CD14-positive monocyte (primary cell): ENCODE data around the gene BMS1. TPM values are rescaled to one million over a fixed set of nuclear protein-coding genes. Genes with fewer than 3 reads are reported as not detected.

ENCODE experiments used
- DNase-seq, 3 donors: peaks; one replicate each; pipeline ENCODE4 v3.0.0-alpha.2; 2011 to 2022
- H2AFZ ChIP-seq: 2 replicates; pipeline ENCODE4 v1.6.0; 2012; ENCODE audit warnings: mild to moderate bottlenecking, low read depth, low read length, inconsistent platforms; ENCODE audit not compliant: insufficient read depth, poor library complexity, severe bottlenecking
- H3K27ac ChIP-seq, 2 donors: 1 replicate in 1 of 2; 2 replicates in 1 of 2; pipeline ENCODE4 v1.5.1; 2012 to 2013; ENCODE audit warnings: low read length in 2 of 2, control low read depth in 1 of 2, inconsistent platforms in 1 of 2, low read depth in 1 of 2, mild to moderate bottlenecking in 1 of 2
- H3K27me3 ChIP-seq, 2 donors: one replicate each; pipeline versions ENCODE4 v1.6.0 to v1.6.1; 2011 to 2013; ENCODE audit warnings: low read length in 2 of 2; ENCODE audit not compliant: control insufficient read depth in 2 of 2, insufficient read depth in 2 of 2
- H3K36me3 ChIP-seq, 2 donors: replicated peaks in 1 of 2; 1 replicate in 1 of 2; 2 replicates in 1 of 2; pipeline versions ENCODE4 v1.5.1 to v1.6.1; 2012 to 2013; ENCODE audit warnings: low read length in 2 of 2, control low read depth in 1 of 2, inconsistent platforms in 1 of 2, mild to moderate bottlenecking in 1 of 2; ENCODE audit not compliant: insufficient read depth in 2 of 2, control insufficient read depth in 1 of 2
- H3K4me1 ChIP-seq, 2 donors: 1 replicate in 1 of 2; 2 replicates in 1 of 2; pipeline versions ENCODE4 v1.5.1 to v1.6.1; 2012 to 2013; ENCODE audit warnings: low read length in 2 of 2, control low read depth in 1 of 2, inconsistent platforms in 1 of 2, mild to moderate bottlenecking in 1 of 2, moderate library complexity in 1 of 2; ENCODE audit not compliant: insufficient read depth in 2 of 2, control insufficient read depth in 1 of 2
- H3K4me2 ChIP-seq: replicated peaks from 2 replicates; pipeline ENCODE3; 2012; ENCODE audit warnings: low read length, moderate library complexity, mild to moderate bottlenecking; ENCODE audit not compliant: poor library complexity, severe bottlenecking; ENCODE audit errors: extremely low read depth
- H3K4me3 ChIP-seq, 3 experiments: fragments of 200-600 bp in 1 of 3; sonication (generic) in 1 of 3; replicated peaks in 1 of 3; 1 replicate in 2 of 3; 2 replicates in 1 of 3; pipeline ENCODE4 v1.5.1; 2011 to 2013; ENCODE audit warnings: low read length in 3 of 3, mild to moderate bottlenecking in 3 of 3, control low read depth in 2 of 3, low read depth in 2 of 3, inconsistent platforms in 1 of 3, moderate library complexity in 1 of 3
- H3K79me2 ChIP-seq: 2 replicates; pipeline ENCODE4 v1.6.0; 2012; ENCODE audit warnings: mild to moderate bottlenecking, control low read depth, inconsistent platforms, low read length, moderate library complexity; ENCODE audit not compliant: insufficient read depth
- H3K9ac ChIP-seq: 2 replicates; pipeline ENCODE4 v1.6.0; 2017; ENCODE audit warnings: low read length, mild to moderate bottlenecking; ENCODE audit not compliant: insufficient read depth, poor library complexity, severe bottlenecking
- H3K9me3 ChIP-seq, 2 donors: replicated peaks in 1 of 2; 1 replicate in 1 of 2; 2 replicates in 1 of 2; pipeline versions ENCODE4 v1.5.1 to v1.6.1; 2012 to 2013; ENCODE audit warnings: low read length in 2 of 2, control low read depth in 1 of 2; ENCODE audit not compliant: control insufficient read depth in 1 of 2, insufficient read depth in 1 of 2
- H4K20me1 ChIP-seq: 2 replicates; pipeline ENCODE4 v1.6.0; 2012; ENCODE audit warnings: mild to moderate bottlenecking, low read length, control low read depth, moderate library complexity; ENCODE audit not compliant: insufficient read depth
- H3K27ac Mint-ChIP-seq, 7 donors: one replicate each; pipeline ENCODE4 v1.8.0; 2020; ENCODE audit warnings: mild to moderate bottlenecking in 7 of 7, mixed read lengths in 7 of 7, moderate library complexity in 6 of 7, inconsistent platforms in 2 of 7
- H3K27me3 Mint-ChIP-seq, 3 donors: one replicate each; pipeline ENCODE4 v1.8.0; 2021 to 2022; ENCODE audit warnings: low read depth in 3 of 3, mild to moderate bottlenecking in 3 of 3, mixed read lengths in 3 of 3, moderate library complexity in 3 of 3, inconsistent platforms in 1 of 3
- H3K36me3 Mint-ChIP-seq, 2 donors: one replicate each; pipeline ENCODE4 v1.8.0; 2020; ENCODE audit warnings: mixed read lengths in 2 of 2, inconsistent platforms in 1 of 2, mild to moderate bottlenecking in 1 of 2
- H3K4me1 Mint-ChIP-seq: one replicate; pipeline ENCODE4 v1.8.0; 2020; ENCODE audit warnings: mild to moderate bottlenecking, mixed read lengths
- H3K4me3 Mint-ChIP-seq, 2 donors: one replicate each; pipeline ENCODE4 v1.8.0; 2020; ENCODE audit warnings: mild to moderate bottlenecking in 2 of 2, mixed read lengths in 2 of 2, moderate library complexity in 1 of 2
- H3K9me3 Mint-ChIP-seq, 7 donors: one replicate each; pipeline ENCODE4 v1.8.0; 2020 to 2022; ENCODE audit warnings: mixed read lengths in 7 of 7, mild to moderate bottlenecking in 6 of 7, moderate library complexity in 6 of 7, inconsistent platforms in 2 of 7
- WGBS: methylation state at CpG from one replicate; pipeline ENCODE4 v1.1.5; 2013; ENCODE audit warnings: missing lambda C conversion rate; ENCODE audit not compliant: insufficient coverage; 5-methylcytosine and 5-hydroxymethylcytosine counted together
- intact Hi-C, 2 donors: fragments of 100-400 bp; cut with micrococcal nuclease; formaldehyde crosslinking; loops; one replicate each; pipeline versions ENCODE4 v1.15.0 to v1.15.1; 2023
- polyA plus RNA-seq, 3 donors: library from polyadenylated mRNA; depleted of rRNA in 1 of 3; unstranded in 2 of 3; stranded (reverse) in 1 of 3; fragments of 300-500 nt in 2 of 3; fragments of >200 nt in 1 of 3; fragmentation: Illumina TruSeq in 2 of 3; gene quantifications; 1 replicate in 2 of 3; 2 replicates in 1 of 3; pipeline ENCODE4 v1.2.3, GENCODE V29; 2012 to 2021
- TF ChIP-seq, protein P1 (sequence below): fragments of 200-600 bp; IDR thresholded peaks from one replicate; pipeline ENCODE4 v1.8.0; 2022; ENCODE audit warnings: antibody characterized with exemption, mild to moderate bottlenecking

The BMS1 gene
- polyA plus RNA-seq, 3 donors, result 2.4 to 4.6 (median 2.9) TPM

DNA sequence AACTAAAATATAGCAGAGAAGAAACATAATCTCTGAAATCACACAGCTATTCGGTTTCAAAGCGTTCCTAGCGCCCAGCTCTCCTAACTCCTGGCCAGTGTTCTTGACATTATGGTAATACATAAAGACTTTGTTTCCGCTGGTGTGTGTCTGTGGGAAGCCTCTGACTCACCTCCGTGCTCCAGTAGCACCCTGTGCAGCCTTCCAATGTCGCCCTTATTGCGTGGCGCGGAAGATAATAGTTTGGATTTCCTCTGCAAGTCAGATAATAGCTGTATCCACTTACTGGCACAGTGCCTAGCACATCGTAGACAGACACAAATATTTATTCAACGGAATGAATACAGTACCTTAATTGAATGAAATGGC is 570 bp downstream of the BMS1 start:
- WGBS, result 11% methylated on average over 8 of the region's 11 CpGs
- peak overlapping the region; percentile 84 to 94 (median 92) for H3K27ac Mint-ChIP-seq
- TF ChIP-seq, protein P1, sequence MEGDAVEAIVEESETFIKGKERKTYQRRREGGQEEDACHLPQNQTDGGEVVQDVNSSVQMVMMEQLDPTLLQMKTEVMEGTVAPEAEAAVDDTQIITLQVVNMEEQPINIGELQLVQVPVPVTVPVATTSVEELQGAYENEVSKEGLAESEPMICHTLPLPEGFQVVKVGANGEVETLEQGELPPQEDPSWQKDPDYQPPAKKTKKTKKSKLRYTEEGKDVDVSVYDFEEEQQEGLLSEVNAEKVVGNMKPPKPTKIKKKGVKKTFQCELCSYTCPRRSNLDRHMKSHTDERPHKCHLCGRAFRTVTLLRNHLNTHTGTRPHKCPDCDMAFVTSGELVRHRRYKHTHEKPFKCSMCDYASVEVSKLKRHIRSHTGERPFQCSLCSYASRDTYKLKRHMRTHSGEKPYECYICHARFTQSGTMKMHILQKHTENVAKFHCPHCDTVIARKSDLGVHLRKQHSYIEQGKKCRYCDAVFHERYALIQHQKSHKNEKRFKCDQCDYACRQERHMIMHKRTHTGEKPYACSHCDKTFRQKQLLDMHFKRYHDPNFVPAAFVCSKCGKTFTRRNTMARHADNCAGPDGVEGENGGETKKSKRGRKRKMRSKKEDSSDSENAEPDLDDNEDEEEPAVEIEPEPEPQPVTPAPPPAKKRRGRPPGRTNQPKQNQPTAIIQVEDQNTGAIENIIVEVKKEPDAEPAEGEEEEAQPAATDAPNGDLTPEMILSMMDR, result no peak
- peak overlapping the region; percentile 92 to 96 for H3K4me3 Mint-ChIP-seq
- Histone ChIP-seq H3K4me2 (peak overlapping the region; percentile 83), H3K9ac (peak overlapping the region; percentile 81), H3K4me3 (peak overlapping the region; percentile 66 to 91 (median 80)), H3K4me1 (peaks cover 13 to 21% of the 10 kb centered on the region in 2 donors), H3K9me3 (no peaks in the 10 kb centered on the region), H4K20me1 (no peaks in the 10 kb centered on the region), H3K27me3 (peaks cover 0 to 2% of the 10 kb centered on the region in 2 donors), H3K79me2 (peaks cover 7% of the 10 kb centered on the region), H2AFZ (peak overlapping the region; percentile 91), H3K27ac (peak overlapping the region; percentile 77 to 91), H3K36me3 (peaks cover 31 to 38% of the 10 kb centered on the region in 2 donors)
- peaks cover 0 to 8% (median 7%) of the 10 kb centered on the region in 3 donors for H3K27me3 Mint-ChIP-seq
- peaks cover 0 to 5% (median 1%) of the 10 kb centered on the region in 7 donors for H3K9me3 Mint-ChIP-seq
- DNase-seq, result peak; percentile 6 to 18 (median 16)
- peaks cover 33% of the 10 kb centered on the region in 2 donors for H3K36me3 Mint-ChIP-seq
- intact Hi-C loops, result loop anchor here in 1 of 2 donors (10.0 kb wide), 1 partner anchor 228 kb away; no protein-coding TSS in a partner anchor
- H3K4me1 Mint-ChIP-seq, result peaks cover 19% of the 10 kb centered on the region

DNA sequence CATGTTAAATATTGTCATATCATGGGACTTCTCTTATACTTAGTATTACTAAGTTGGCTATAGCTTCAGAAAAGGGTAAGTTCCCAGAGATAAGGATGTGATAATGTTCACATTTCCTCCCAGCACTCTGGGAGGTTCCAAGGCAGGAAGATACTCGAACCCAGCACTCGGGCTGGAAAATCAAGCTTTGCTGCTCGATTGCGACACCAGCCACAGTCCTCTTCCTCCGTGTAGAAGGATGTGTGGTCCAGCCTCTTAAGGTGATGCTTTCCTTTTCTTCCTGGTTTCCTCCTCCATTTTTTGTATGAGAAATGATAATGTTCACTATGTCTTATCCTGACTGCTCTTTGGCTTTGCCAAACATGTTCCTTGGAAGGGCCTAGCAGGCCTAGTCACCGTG is 3.2 kb downstream of the BMS1 start:
- H3K9me3 ChIP-seq, result no peaks in the 10 kb centered on the region

More for the DNA sequence above, 3.2 kb downstream of the BMS1 start:
- no peaks in the 10 kb centered on the region for H4K20me1 ChIP-seq
- H3K4me3 ChIP-seq, result no peak overlapping the region
- intact Hi-C loops, result loop anchor here in 1 of 2 donors (10.0 kb wide), 1 partner anchor 231 kb away; no protein-coding TSS in a partner anchor
- Mint-ChIP-seq H3K4me3 (no peak overlapping the region), H3K4me1 (peaks cover 13% of the 10 kb centered on the region), H3K27me3 (peaks cover 0 to 3% (median 2%) of the 10 kb centered on the region in 3 donors), H3K27ac (no peak overlapping the region), H3K36me3 (peaks cover 53 to 54% of the 10 kb centered on the region in 2 donors), H3K9me3 (peaks cover 0 to 4% (median 0%) of the 10 kb centered on the region in 7 donors)
- no peak overlapping the region for H3K27ac ChIP-seq
- H3K4me2 ChIP-seq, result no peak overlapping the region
- peaks cover 7% of the 10 kb centered on the region for H3K79me2 ChIP-seq
- H3K36me3 ChIP-seq, result peaks cover 53 to 62% of the 10 kb centered on the region in 2 donors
- WGBS, result 100% methylated on average over 1 of the region's 6 CpGs
- H3K4me1 ChIP-seq, result peaks cover 13 to 16% of the 10 kb centered on the region in 2 donors
- H2AFZ ChIP-seq, result no peak overlapping the region
- no peak for DNase-seq
- H3K9ac ChIP-seq, result no peak overlapping the region
- TF ChIP-seq, protein P1, result no peak
- no peaks in the 10 kb centered on the region for H3K27me3 ChIP-seq
